Islet of Langerhans (tissue), 1 donor: ENCODE results near the gene SGTA.

ENCODE experiments used
- FAIRE-seq: peaks from one replicate; lab custom pipeline; 2011; peaks lifted over from hg19 to GRCh38; lab: Jason Lieb, UNC

SGTA gene

DNA sequence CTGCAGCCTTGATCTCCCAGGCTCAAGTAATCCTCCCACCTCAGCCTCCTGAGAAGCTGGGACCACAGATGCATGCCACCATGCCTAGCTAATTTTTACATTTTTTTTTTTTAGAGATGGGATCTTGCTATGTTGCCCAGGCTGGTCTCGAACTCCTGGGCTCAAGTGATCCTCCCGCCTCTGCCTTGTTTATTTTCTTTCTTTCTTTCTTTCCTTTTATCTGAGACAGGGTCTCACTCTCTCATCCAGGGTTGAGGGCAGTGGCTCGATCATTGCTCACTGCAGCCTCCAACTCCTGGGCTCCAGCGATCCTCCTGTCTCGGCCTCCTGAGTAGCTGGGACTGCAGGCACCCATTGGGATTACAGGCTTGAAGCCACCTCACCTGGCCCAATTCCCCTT lies 76.8 kb downstream of the SGTA start:
- FAIRE-seq, result no peak
